22Rv1 (cell line): ENCODE results near the gene GHRHR.

Experiments
- ZFX ChIP-seq: fragments of 450-650 bp; IDR thresholded peaks from 2 replicates; pipeline ENCODE4 v1.6.1; 2017; ENCODE audit warnings: antibody characterized with exemption, borderline replicate concordance
- TF ChIP-seq, protein P1 (sequence below): fragments of 450-650 bp; IDR thresholded peaks from 2 replicates; pipeline ENCODE4 v1.5.1; 2017; ENCODE audit warnings: mild to moderate bottlenecking

GRCh38 chr7:30927040-30927439 lies 36.7 kb upstream of the GHRHR start:
- TF ChIP-seq, protein P1, sequence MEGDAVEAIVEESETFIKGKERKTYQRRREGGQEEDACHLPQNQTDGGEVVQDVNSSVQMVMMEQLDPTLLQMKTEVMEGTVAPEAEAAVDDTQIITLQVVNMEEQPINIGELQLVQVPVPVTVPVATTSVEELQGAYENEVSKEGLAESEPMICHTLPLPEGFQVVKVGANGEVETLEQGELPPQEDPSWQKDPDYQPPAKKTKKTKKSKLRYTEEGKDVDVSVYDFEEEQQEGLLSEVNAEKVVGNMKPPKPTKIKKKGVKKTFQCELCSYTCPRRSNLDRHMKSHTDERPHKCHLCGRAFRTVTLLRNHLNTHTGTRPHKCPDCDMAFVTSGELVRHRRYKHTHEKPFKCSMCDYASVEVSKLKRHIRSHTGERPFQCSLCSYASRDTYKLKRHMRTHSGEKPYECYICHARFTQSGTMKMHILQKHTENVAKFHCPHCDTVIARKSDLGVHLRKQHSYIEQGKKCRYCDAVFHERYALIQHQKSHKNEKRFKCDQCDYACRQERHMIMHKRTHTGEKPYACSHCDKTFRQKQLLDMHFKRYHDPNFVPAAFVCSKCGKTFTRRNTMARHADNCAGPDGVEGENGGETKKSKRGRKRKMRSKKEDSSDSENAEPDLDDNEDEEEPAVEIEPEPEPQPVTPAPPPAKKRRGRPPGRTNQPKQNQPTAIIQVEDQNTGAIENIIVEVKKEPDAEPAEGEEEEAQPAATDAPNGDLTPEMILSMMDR: no peak
- no peak for TF ChIP-seq ZFX
